Cardiac muscle cell (in vitro differentiated cells and primary cell): Measurements from ENCODE around the gene RAG1. TPM values are rescaled to one million over a fixed set of nuclear protein-coding genes. Genes with fewer than 3 reads are reported as not detected.

ENCODE experiments used
- DNase-seq, 2 donors: peaks; one replicate each; pipeline versions ENCODE4 v3.0.0 to v3.0.0-alpha.2; 2010 to 2017; ENCODE audit warnings: low read depth in 1 of 2, low spot score in 1 of 2
- H3K27ac ChIP-seq: fragments of 200-600 bp; sonication (generic); 2 replicates; pipeline ENCODE4 v1.5.1; 2016
- H3K27me3 ChIP-seq: fragments of 200-600 bp; sonication (generic); 2 replicates; pipeline ENCODE4 v1.6.0; 2016; ENCODE audit warnings: control low read depth
- H3K36me3 ChIP-seq: fragments of 200-600 bp; sonication (generic); 2 replicates; pipeline ENCODE4 v1.5.1; 2016; ENCODE audit warnings: control low read depth
- H3K4me1 ChIP-seq: fragments of 200-600 bp; sonication (generic); 2 replicates; pipeline ENCODE4 v1.8.1; 2017; ENCODE audit warnings: low read depth, mild to moderate bottlenecking, mixed run types
- H3K4me3 ChIP-seq: fragments of 200-600 bp; sonication (generic); 2 replicates; pipeline ENCODE4 v1.5.1; 2016; ENCODE audit warnings: mild to moderate bottlenecking
- H3K9me3 ChIP-seq: fragments of 200-600 bp; sonication (generic); 2 replicates; pipeline ENCODE4 v1.5.1; 2017; ENCODE audit warnings: low read depth, mild to moderate bottlenecking, control low read depth
- CTCF ChIP-seq: IDR thresholded peaks from 2 replicates; pipeline ENCODE4 v1.5.1; 2012; ENCODE audit warnings: low read depth, mild to moderate bottlenecking, low read length
- polyA plus RNA-seq: library from polyadenylated mRNA; unstranded; fragments of >200 nt; fragmentation: Nextera tagmentation; extraction: Ambion mirVana; gene quantifications from 2 replicates; pipeline ENCODE4 v1.2.1, GENCODE V29; 2016
- total RNA-seq: library from RNA; depleted of rRNA; stranded (reverse); fragments of >200 nt; gene quantifications from 2 replicates; pipeline ENCODE4 v1.2.3, GENCODE V29; 2016

RAG1 gene
- total and polyA plus RNA-seq, 2 experiments from 2014 or later = 0.66 TPM; not detected in 1

- Histone ChIP-seq H3K9me3 (no peaks in the 10 kb centered on the region), H3K27ac (no peak overlapping the region), H3K36me3 (no peaks in the 10 kb centered on the region), H3K4me1 (peaks cover 3% of the 10 kb centered on the region), H3K4me3 (no peak overlapping the region), H3K27me3 (no peaks in the 10 kb centered on the region)
- DNase-seq = no peak
- TF ChIP-seq CTCF = no peak
Measured at GRCh38 chr11:36600180-36600579, 32.4 kb downstream of the RAG1 start.

- DNase-seq = no peak
- Histone ChIP-seq H3K4me3 (no peak overlapping the region), H3K27me3 (no peaks in the 10 kb centered on the region), H3K4me1 (no peaks in the 10 kb centered on the region), H3K27ac (no peak overlapping the region), H3K9me3 (no peaks in the 10 kb centered on the region), H3K36me3 (no peaks in the 10 kb centered on the region)
- no peak for TF ChIP-seq CTCF
Measured at GRCh38 chr11:36601155-36601554, 33.3 kb downstream of the RAG1 start.

- Histone ChIP-seq H3K27ac (no peak overlapping the region), H3K36me3 (no peaks in the 10 kb centered on the region), H3K9me3 (no peaks in the 10 kb centered on the region), H3K4me1 (no peaks in the 10 kb centered on the region), H3K4me3 (no peak overlapping the region), H3K27me3 (no peaks in the 10 kb centered on the region)
- no peak for TF ChIP-seq CTCF
- no peak for DNase-seq
Measured at GRCh38 chr11:36602135-36602534, 34.3 kb downstream of the RAG1 start.

- DNase-seq = no peak
- Histone ChIP-seq H3K36me3 (no peaks in the 10 kb centered on the region), H3K9me3 (no peaks in the 10 kb centered on the region), H3K4me1 (peaks cover 5% of the 10 kb centered on the region), H3K27me3 (no peaks in the 10 kb centered on the region), H3K27ac (no peak overlapping the region), H3K4me3 (no peak overlapping the region)
- no peak for TF ChIP-seq CTCF
Measured at GRCh38 chr11:36605221-36606216, 37.7 kb downstream of the RAG1 start.

GRCh38 chr11:36608491-36609199 is 40.8 kb downstream of the RAG1 start:
- H3K36me3 ChIP-seq = no peaks in the 10 kb centered on the region
- no peak for DNase-seq
- H3K9me3 ChIP-seq = no peaks in the 10 kb centered on the region
- no peaks in the 10 kb centered on the region for H3K27me3 ChIP-seq
- no peak overlapping the region for H3K27ac ChIP-seq
- TF ChIP-seq CTCF = no peak
- H3K4me3 ChIP-seq = no peak overlapping the region
- H3K4me1 ChIP-seq = peaks cover 5% of the 10 kb centered on the region
